H9 (cell line): ENCODE data around the gene CRIP2. TPM values are rescaled to one million over a fixed set of nuclear protein-coding genes. Genes with fewer than 3 reads are reported as not detected.
A peak's percentile ranks its signal among the peaks of the same experiment; 100 is the strongest.

Experiments
- DNase-seq: peaks from one replicate; pipeline ENCODE4 v3.0.0-alpha.2; 2017
- H2AFZ ChIP-seq: one replicate; pipeline ENCODE4 v1.6.1; 2013; ENCODE audit warnings: mild to moderate bottlenecking, low read length, control low read depth, moderate library complexity
- H2AK5ac ChIP-seq: 2 replicates; pipeline ENCODE4 v1.6.1; 2013; ENCODE audit warnings: low read length, control low read depth, mixed read lengths; ENCODE audit not compliant: insufficient read length
- H2BK120ac ChIP-seq: one replicate; pipeline ENCODE4 v1.6.1; 2013; ENCODE audit warnings: low read depth, mild to moderate bottlenecking, low read length, control low read depth, inconsistent platforms; ENCODE audit not compliant: poor library complexity, severe bottlenecking
- H2BK12ac ChIP-seq: 2 replicates; pipeline ENCODE4 v1.6.1; 2013; ENCODE audit warnings: low read length, control low read depth, mixed read lengths, low read depth; ENCODE audit not compliant: insufficient read length
- H2BK15ac ChIP-seq: 2 replicates; pipeline ENCODE4 v1.6.1; 2013; ENCODE audit warnings: low read depth, low read length, control low read depth
- H2BK20ac ChIP-seq: one replicate; pipeline ENCODE4 v1.6.1; 2013; ENCODE audit warnings: low read depth, mild to moderate bottlenecking, low read length, control low read depth, inconsistent platforms; ENCODE audit not compliant: poor library complexity, severe bottlenecking
- H2BK5ac ChIP-seq: 2 replicates; pipeline ENCODE4 v1.6.1; 2013; ENCODE audit warnings: low read length, control low read depth, mixed read lengths; ENCODE audit not compliant: insufficient read length
- H3K14ac ChIP-seq: 2 replicates; pipeline ENCODE4 v1.6.1; 2013; ENCODE audit warnings: low read length, control low read depth; ENCODE audit not compliant: insufficient read depth
- H3K18ac ChIP-seq: 2 replicates; pipeline ENCODE4 v1.6.1; 2013; ENCODE audit warnings: low read depth, mild to moderate bottlenecking, mixed read lengths, low read length, control low read depth; ENCODE audit not compliant: insufficient read length
- H3K23ac ChIP-seq: 2 replicates; pipeline ENCODE4 v1.6.1; 2013; ENCODE audit warnings: low read length, control low read depth, mixed read lengths, low read depth; ENCODE audit not compliant: insufficient read length
- H3K23me2 ChIP-seq: 2 replicates; pipeline ENCODE4 v1.6.1; 2013; ENCODE audit warnings: low read depth, mild to moderate bottlenecking, mixed read lengths, low read length, control low read depth; ENCODE audit not compliant: insufficient read length, poor library complexity, severe bottlenecking
- H3K27ac ChIP-seq: 2 replicates; pipeline ENCODE4 v1.5.1; 2013; ENCODE audit warnings: low read length, control low read depth, mixed read lengths, low read depth; ENCODE audit not compliant: insufficient read length
- H3K27me3 ChIP-seq: 2 replicates; pipeline ENCODE4 v1.6.1; 2013; ENCODE audit warnings: low read length, control low read depth, inconsistent platforms; ENCODE audit not compliant: insufficient read depth
- H3K4ac ChIP-seq: 2 replicates; pipeline ENCODE4 v1.6.1; 2013; ENCODE audit warnings: low read depth, mild to moderate bottlenecking, control low read depth, inconsistent platforms, low read length, moderate library complexity
- H3K4me1 ChIP-seq: 2 replicates; pipeline ENCODE4 v1.6.1; 2013; ENCODE audit warnings: low read length, control low read depth, inconsistent platforms; ENCODE audit not compliant: insufficient read depth
- H3K4me2 ChIP-seq: 2 replicates; pipeline ENCODE4 v1.6.1; 2013; ENCODE audit warnings: low read length, control low read depth, mixed read lengths; ENCODE audit not compliant: insufficient read length, insufficient read depth
- H3K56ac ChIP-seq: 2 replicates; pipeline ENCODE4 v1.6.1; 2013; ENCODE audit warnings: low read depth, mild to moderate bottlenecking, mixed read lengths, low read length, control low read depth; ENCODE audit not compliant: insufficient read length
- H3K79me1 ChIP-seq: 2 replicates; pipeline ENCODE4 v1.6.1; 2013; ENCODE audit warnings: low read depth, mild to moderate bottlenecking, moderate library complexity, low read length, control low read depth, inconsistent platforms; ENCODE audit not compliant: insufficient read depth, poor library complexity, severe bottlenecking
- H3K79me2 ChIP-seq: 2 replicates; pipeline ENCODE4 v1.6.1; 2013; ENCODE audit warnings: low read length, control low read depth, inconsistent platforms; ENCODE audit not compliant: insufficient read depth
- H3K9ac ChIP-seq: 2 replicates; pipeline ENCODE4 v1.6.1; 2013; ENCODE audit warnings: low read length, control low read depth, mixed read lengths; ENCODE audit not compliant: insufficient read length; ENCODE audit errors: extremely low read depth
- H3K9me3 ChIP-seq: one replicate; pipeline ENCODE4 v1.6.1; 2013; ENCODE audit warnings: low read depth, low read length, inconsistent platforms; ENCODE audit not compliant: control insufficient read depth
- H3T11ph ChIP-seq: one replicate; pipeline ENCODE4 v1.6.1; 2013; ENCODE audit warnings: mild to moderate bottlenecking, low read length, control low read depth, inconsistent platforms
- H4K20me1 ChIP-seq: one replicate; pipeline ENCODE4 v1.6.1; 2013; ENCODE audit not compliant: control insufficient read depth, insufficient read length, insufficient read depth
- H4K5ac ChIP-seq: 2 replicates; pipeline ENCODE4 v1.6.1; 2013; ENCODE audit warnings: low read depth, mild to moderate bottlenecking, mixed read lengths, low read length, control low read depth; ENCODE audit not compliant: insufficient read length
- H4K8ac ChIP-seq: replicated peaks from 2 replicates; pipeline ENCODE4 v1.6.1; 2013; ENCODE audit warnings: low read length, control low read depth, mixed read lengths, low read depth; ENCODE audit not compliant: insufficient read length
- H4K91ac ChIP-seq: 2 replicates; pipeline ENCODE4 v1.6.1; 2013; ENCODE audit warnings: low read depth, mild to moderate bottlenecking, moderate library complexity, mixed read lengths, low read length, control low read depth; ENCODE audit not compliant: insufficient read length
- H3K27ac Mint-ChIP-seq, 3 experiments: 2 replicates in 2 of 3; 3 replicates in 1 of 3; pipeline ENCODE4 v1.8.0; 2020 to 2021; ENCODE audit warnings: mixed read lengths in 3 of 3, mild to moderate bottlenecking in 1 of 3, moderate library complexity in 1 of 3
- H3K27me3 Mint-ChIP-seq: 2 replicates; pipeline ENCODE4 v1.8.0; 2021; ENCODE audit warnings: low read depth, mild to moderate bottlenecking, moderate library complexity, mixed read lengths
- H3K36me3 Mint-ChIP-seq, 3 experiments: 2 replicates in 2 of 3; 3 replicates in 1 of 3; pipeline ENCODE4 v1.8.0; 2020 to 2021; ENCODE audit warnings: low read depth in 3 of 3, mixed read lengths in 3 of 3; ENCODE audit not compliant: insufficient read depth in 1 of 3
- H3K4me1 Mint-ChIP-seq, 2 experiments: 2 replicates each; pipeline ENCODE4 v1.8.0; 2020; ENCODE audit warnings: mixed read lengths in 2 of 2
- H3K4me3 Mint-ChIP-seq, 2 experiments: 2 replicates in 1 of 2; 3 replicates in 1 of 2; pipeline ENCODE4 v1.8.0; 2020 to 2021; ENCODE audit warnings: mild to moderate bottlenecking in 2 of 2, mixed read lengths in 2 of 2, moderate library complexity in 1 of 2
- H3K9me3 Mint-ChIP-seq, 2 experiments: 2 replicates in 1 of 2; 3 replicates in 1 of 2; pipeline ENCODE4 v1.8.0; 2020; ENCODE audit warnings: mild to moderate bottlenecking in 2 of 2, mixed read lengths in 2 of 2, moderate library complexity in 1 of 2
- WGBS: extraction: QIAGEN DNeasy Blood & Tissue Kit; methylation state at CpG from one replicate; pipeline ENCODE4 v1.1.7; 2013; ENCODE audit warnings: missing lambda C conversion rate, low lambda C conversion rate, mixed read lengths; ENCODE audit not compliant: insufficient read length; ENCODE audit errors: extremely low coverage; 5-methylcytosine and 5-hydroxymethylcytosine counted together
- total RNA-seq: library from RNA; stranded (reverse); gene quantifications from 2 replicates; pipeline ENCODE4 v1.2.1, GENCODE V29; 2021
- TF ChIP-seq, protein P1 (sequence below): fragments of 200-600 bp; sonication (generic); conservative IDR thresholded peaks from 3 replicates; pipeline ENCODE4 v1.8.0; 2021; ENCODE audit warnings: antibody characterized with exemption, mild to moderate bottlenecking

Gene CRIP2
- total RNA-seq, 1 experiment from 2014 or later = 5.7 TPM

DNA sequence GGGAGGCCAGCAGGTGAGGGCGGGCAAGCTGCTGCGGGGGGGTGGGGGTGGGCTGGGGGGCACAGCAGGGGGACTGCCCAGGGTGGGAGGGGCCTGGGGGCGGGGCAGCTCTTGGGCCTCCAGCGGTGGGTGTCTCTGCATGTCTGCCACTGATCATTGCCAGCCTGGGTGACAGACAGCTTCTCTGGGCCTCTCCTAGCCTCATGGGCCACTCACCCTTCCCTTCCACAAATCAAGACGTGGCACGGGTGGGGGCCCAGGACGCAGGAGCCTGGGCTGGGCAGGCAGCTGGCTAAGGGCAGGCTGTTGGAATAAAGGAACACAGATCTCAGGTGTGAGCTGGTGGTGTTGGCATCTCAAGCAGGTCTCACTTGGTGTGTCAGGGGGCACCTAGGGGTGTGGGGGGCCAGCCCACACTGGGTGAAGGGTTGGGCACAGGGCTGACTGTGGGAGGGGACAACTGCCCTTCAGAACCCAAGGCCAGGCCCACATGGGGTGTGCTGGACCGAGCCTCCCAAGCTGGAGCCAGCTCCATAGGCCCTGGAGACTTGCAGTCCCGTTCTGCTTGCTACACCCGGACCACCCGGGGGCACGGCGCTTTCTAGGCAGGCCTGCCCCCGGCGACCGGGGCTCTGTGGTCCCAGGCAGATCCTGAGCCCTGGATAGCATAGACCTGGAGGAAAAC lies 19.4 kb downstream of the CRIP2 start:
- H3K27ac Mint-ChIP-seq = no peak overlapping the region
- no peaks in the 10 kb centered on the region for H3K79me2 ChIP-seq
- H2AFZ ChIP-seq = no peak overlapping the region
- H3K9me3 ChIP-seq = no peaks in the 10 kb centered on the region
- H3K36me3 Mint-ChIP-seq = peaks cover 0 to 5% (median 0%) of the 10 kb centered on the region in 3 experiments; a peak in 3 of 7 replicates
- no peak overlapping the region for H2BK20ac ChIP-seq
- TF ChIP-seq, protein P1, sequence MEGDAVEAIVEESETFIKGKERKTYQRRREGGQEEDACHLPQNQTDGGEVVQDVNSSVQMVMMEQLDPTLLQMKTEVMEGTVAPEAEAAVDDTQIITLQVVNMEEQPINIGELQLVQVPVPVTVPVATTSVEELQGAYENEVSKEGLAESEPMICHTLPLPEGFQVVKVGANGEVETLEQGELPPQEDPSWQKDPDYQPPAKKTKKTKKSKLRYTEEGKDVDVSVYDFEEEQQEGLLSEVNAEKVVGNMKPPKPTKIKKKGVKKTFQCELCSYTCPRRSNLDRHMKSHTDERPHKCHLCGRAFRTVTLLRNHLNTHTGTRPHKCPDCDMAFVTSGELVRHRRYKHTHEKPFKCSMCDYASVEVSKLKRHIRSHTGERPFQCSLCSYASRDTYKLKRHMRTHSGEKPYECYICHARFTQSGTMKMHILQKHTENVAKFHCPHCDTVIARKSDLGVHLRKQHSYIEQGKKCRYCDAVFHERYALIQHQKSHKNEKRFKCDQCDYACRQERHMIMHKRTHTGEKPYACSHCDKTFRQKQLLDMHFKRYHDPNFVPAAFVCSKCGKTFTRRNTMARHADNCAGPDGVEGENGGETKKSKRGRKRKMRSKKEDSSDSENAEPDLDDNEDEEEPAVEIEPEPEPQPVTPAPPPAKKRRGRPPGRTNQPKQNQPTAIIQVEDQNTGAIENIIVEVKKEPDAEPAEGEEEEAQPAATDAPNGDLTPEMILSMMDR = no peak
- H2BK12ac ChIP-seq = no peak overlapping the region
- no peak overlapping the region for H3K4me2 ChIP-seq
- no CpG with 5 or more reads among the region's 16 CpGs for WGBS
- no peak overlapping the region for H3K9ac ChIP-seq
- peak; percentile 20 for DNase-seq
- H2BK15ac ChIP-seq = no peak overlapping the region
- no peak overlapping the region for H2BK5ac ChIP-seq
- peaks cover 4 to 13% of the 10 kb centered on the region in 2 experiments for H3K4me1 Mint-ChIP-seq
- no peak overlapping the region for H3T11ph ChIP-seq
- no peak overlapping the region for H3K4me3 Mint-ChIP-seq
- no peaks in the 10 kb centered on the region for H3K79me1 ChIP-seq
- H3K9me3 Mint-ChIP-seq = peaks cover 0 to 4% of the 10 kb centered on the region in 2 experiments; a peak in 1 of 5 replicates
- H3K27me3 ChIP-seq = no peaks in the 10 kb centered on the region
- no peaks in the 10 kb centered on the region for H4K20me1 ChIP-seq
- no peak overlapping the region for H4K5ac ChIP-seq
- H3K4me1 ChIP-seq = no peaks in the 10 kb centered on the region
- H3K27ac ChIP-seq = no peak overlapping the region
- no peak overlapping the region for H3K4ac ChIP-seq
- no peak overlapping the region for H3K18ac ChIP-seq
- no peak overlapping the region for H4K8ac ChIP-seq
- peaks cover 3% of the 10 kb centered on the region for H3K23me2 ChIP-seq
- H2BK120ac ChIP-seq = no peak overlapping the region
- peaks cover 6% of the 10 kb centered on the region for H3K27me3 Mint-ChIP-seq
- H3K14ac ChIP-seq = no peak overlapping the region
- no peak overlapping the region for H4K91ac ChIP-seq
- no peak overlapping the region for H2AK5ac ChIP-seq
- H3K56ac ChIP-seq = no peak overlapping the region
- H3K23ac ChIP-seq = no peak overlapping the region
